GM19025 (cell line): ENCODE data around the gene SLC6A13.
"Not testable (repeated sequence)": the region's sequence is repeated elsewhere in the genome, so short reads cannot be mapped to it uniquely, and the experiment has no call there.

Experiments used
- ATAC-seq: cut with Tn5 transposase; IDR thresholded peaks from one replicate; pipeline ENCODE4 v1.9.1; 2021; ENCODE audit warnings: mild to moderate bottlenecking, low read depth, moderate library complexity; ENCODE audit not compliant: unreplicated experiment

SLC6A13 gene

GRCh38 chr12:203462-204260 is 59.0 kb downstream of the SLC6A13 start:
- ATAC-seq: no peak

DNA sequence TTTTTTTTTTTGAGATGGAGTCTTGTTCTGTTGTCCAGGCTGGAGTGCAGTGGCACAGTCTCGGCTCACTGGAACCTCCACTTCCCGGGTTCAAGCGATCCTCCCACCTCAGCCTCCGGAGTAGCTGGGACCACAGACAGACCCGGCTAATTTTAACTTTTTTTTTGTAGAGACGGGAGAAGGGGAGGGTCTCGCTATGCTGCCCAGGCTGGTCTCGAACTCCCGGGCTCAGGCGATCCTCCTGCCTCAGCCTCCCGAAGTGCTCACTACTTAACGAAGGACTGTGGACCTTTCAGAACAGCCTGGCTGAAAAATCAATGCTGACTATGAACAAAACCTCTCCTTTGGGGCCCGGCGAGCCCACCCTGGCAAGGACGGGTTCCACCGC is 59.6 kb downstream of the SLC6A13 start:
- ATAC-seq: no peak

DNA sequence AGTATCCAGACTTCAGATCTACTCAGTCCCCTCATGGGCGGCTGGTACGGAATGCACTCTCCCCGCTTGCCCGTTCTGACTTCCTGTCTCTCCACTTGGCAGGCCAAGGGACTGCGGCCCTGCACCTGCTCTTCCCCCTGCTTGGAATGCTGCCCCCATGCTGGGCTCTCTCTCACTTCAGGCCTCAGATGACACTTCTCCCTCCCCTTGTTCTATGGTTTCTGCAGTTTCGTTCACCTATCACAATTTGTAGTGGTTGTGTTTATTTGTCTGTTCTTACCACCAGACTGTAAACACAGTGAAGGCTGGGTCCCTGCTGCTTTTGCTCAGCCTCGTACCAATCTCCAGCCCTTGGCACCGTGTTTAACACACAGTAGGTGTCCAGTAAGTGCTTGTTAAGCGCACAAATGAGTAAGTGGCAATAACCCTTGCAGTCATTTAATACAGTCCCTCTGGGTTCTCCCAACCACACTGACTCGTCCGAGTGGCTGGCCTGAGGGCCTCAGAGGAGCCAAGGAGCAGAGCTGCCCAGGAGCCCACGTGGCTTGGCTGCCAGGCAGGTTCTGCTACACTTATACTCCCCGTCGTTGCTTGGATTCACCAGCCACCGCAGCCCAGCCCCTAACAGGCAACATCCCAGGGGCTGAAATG is 60.4 kb downstream of the SLC6A13 start:
- no peak for ATAC-seq

DNA sequence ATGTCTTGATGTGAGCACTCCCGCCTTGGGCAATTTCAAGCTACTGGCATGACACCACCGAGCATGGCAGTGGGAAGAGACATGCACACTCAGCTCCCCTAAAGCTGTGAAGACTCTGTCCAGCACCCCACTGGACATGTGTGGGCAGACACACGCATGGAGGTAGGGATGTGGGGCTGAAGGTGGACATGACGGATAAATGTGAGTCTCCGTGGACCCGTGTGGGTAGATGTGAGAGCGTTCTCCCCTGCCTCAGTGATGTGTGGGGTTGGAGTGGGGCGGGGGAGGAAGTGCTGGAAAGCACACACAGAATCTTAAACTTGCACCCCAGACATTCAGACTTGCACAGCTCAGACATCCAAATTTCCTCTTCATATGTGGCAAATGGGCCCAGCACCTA is 61.3 kb downstream of the SLC6A13 start:
- ATAC-seq: no peak

DNA sequence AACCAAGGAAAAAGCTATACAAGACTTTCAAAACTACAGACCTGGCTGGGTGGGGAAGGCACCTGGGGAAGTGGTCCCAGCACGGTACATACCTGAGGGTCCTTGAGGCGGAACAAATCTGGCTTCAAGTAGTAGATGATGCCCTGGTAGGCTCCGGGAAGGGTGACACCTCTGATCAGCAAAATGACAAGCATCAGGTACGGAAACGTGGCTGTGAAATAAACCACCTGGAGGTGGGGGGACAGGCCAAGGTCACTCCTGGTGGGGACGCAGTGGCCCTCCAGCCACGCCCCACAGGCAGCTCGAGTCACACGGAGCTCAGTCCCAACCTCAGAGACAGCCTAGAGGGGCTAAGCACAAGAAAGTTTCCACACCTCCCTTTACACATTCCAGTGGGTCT is 63.9 kb downstream of the SLC6A13 start:
- ATAC-seq: no peak

GRCh38 chr12:197911-198695 is 64.5 kb downstream of the SLC6A13 start:
- no peak for ATAC-seq

GRCh38 chr12:197347-197746 is 65.3 kb downstream of the SLC6A13 start:
- ATAC-seq: no peak

DNA sequence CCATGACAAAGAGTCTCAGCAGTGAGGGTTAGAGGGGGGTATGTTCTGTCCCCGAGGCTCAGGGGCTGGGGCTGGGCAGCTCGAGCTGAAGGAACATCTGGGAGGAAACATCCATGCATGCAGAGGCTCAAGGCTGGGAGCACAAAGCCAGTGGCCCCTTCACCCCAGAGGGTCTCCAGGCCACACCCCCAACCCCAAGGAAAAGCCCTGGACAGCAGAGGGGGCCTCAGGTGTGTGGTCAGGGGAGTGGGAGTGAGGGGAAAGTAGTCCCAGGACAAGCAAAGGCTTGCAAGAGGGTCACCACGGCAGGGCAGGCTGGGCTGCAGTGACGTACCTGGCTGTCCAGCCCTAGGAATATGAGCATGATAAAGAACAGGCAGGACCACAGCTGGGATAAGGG is 66.2 kb downstream of the SLC6A13 start:
- no peak for ATAC-seq

- ATAC-seq: no peak
Measured at GRCh38 chr12:195951-196350, 66.7 kb downstream of the SLC6A13 start.

- no peak for ATAC-seq
Measured at GRCh38 chr12:195156-195555, 67.5 kb downstream of the SLC6A13 start.

GRCh38 chr12:194276-194675 is 68.4 kb downstream of the SLC6A13 start:
- ATAC-seq: no peak

DNA sequence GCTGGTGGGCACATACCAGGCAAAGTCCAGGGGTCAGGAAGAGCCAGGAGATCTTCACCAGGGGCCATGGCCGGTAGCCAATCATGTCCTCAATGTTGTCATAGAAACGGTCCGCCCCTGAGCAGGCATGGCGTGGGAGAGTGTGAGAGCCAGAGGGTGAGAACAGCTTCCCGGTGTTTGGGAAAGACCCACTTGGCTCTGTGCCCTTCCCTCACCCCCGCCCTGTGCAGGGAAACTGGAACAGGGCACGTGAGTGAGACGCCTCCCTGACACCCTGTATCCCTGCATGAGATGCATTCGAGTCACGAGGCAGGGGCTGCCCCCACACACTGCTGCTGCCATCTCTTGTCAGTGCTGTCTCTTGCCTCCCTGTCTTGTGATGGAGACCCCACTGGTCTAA is 69.4 kb downstream of the SLC6A13 start:
- no peak for ATAC-seq

- no peak for ATAC-seq
Measured at GRCh38 chr12:191541-191940, 71.1 kb downstream of the SLC6A13 start.

GRCh38 chr12:190881-191280 is 71.8 kb downstream of the SLC6A13 start:
- no peak for ATAC-seq

DNA sequence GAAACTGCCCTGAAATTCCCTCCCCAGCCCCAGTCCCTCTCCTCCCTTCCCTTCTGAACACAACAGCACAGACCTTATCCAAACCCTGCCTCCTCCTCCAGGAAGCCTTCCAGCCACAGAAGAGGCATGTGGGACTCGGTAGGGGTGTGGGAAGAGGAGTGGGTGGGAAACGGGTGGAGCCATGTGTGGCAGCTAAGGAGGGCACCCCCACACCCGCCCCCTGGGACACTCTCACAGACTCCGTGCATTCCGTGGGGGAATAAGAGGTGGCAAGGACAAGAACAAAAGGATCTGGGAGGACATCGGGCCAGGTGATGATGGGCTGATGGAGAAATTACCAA is 73.0 kb downstream of the SLC6A13 start:
- ATAC-seq: no peak

DNA sequence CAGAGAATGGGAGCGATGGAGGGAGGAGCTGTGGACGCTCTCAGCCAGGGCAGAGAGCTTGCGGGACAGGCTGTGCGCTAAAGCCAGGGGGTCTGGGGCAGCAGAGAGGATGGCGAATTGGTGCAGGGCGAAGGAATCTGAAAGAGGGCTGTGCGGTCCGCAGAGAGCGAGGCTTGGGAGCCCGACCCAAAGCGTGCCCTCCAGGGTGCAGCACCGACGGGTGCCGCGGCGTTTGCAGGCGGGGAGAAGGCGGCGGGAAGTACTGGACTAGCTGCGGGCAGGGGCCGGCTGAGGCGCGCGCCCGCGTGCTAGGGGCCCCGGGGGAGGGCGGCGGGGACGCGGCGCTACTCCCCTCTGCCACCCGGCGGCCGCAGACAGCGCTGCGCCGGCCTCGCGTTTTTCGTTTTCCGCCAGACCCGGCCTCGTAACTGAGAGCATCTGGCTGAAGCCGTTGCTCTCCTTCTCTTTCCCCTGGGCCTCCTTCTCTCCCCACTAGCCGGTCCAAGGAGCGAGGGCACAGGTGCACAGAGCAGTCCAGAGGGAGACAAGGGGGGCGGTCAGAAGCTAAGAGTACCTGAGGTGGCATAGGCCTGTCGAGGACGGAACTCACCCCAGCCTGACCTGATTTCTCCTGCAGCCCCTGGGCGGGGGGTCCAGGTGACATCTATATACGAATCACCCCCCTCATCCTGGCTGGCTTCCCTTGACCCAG is 73.6 kb downstream of the SLC6A13 start:
- no peak for ATAC-seq

- not testable (repeated sequence) for ATAC-seq
Measured at GRCh38 chr12:187986-188909, 74.4 kb downstream of the SLC6A13 start.

- ATAC-seq: no peak
Measured at GRCh38 chr12:186006-186625, 76.5 kb downstream of the SLC6A13 start.

GRCh38 chr12:185576-185955 is 77.1 kb downstream of the SLC6A13 start:
- no peak for ATAC-seq
